ENCODE measurements around the gene SVOPL.
"Not testable (repeated sequence)": the region's sequence is repeated elsewhere in the genome, so short reads cannot be mapped to it uniquely, and the experiment has no call there.

Gene SVOPL

GRCh38 chr7:138726288-138726687, 25.1 kb upstream of the SVOPL start:
- DNase-seq (no peak), ATAC-seq (no peak)
- H3K27me3 Mint-ChIP-seq = no peaks in the 10 kb centered on the region
- no peaks in the 10 kb centered on the region for H3K36me3 Mint-ChIP-seq (ENCODE audit: low read depth)
- no peak overlapping the region for H3K27ac Mint-ChIP-seq
- no peaks in the 10 kb centered on the region for H3K4me1 Mint-ChIP-seq
- no peak overlapping the region for H3K4me3 Mint-ChIP-seq
- H3K9me3 Mint-ChIP-seq = no peaks in the 10 kb centered on the region

GRCh38 chr7:138720286-138720685, 19.1 kb upstream of the SVOPL start:
- Mint-ChIP-seq H3K9me3 (no peaks in the 10 kb centered on the region), H3K27me3 (peaks cover 15% of the 10 kb centered on the region), H3K27ac (no peak overlapping the region), H3K4me3 (no peak overlapping the region), H3K4me1 (peaks cover 7% of the 10 kb centered on the region), H3K36me3 (ENCODE audit: low read depth) (no peaks in the 10 kb centered on the region)
- ATAC-seq = no peak
- no peak for DNase-seq

- no peaks in the 10 kb centered on the region for H3K9me3 Mint-ChIP-seq
- H3K27me3 Mint-ChIP-seq = peaks cover 15% of the 10 kb centered on the region
- DNase-seq = no peak
- no peaks in the 10 kb centered on the region for H3K36me3 Mint-ChIP-seq (ENCODE audit: low read depth)
- no peak overlapping the region for H3K27ac Mint-ChIP-seq
- H3K4me3 Mint-ChIP-seq = no peak overlapping the region
- ATAC-seq = no peak
- peaks cover 10% of the 10 kb centered on the region for H3K4me1 Mint-ChIP-seq
Observed at GRCh38 chr7:138716889-138717288, 15.7 kb upstream of the SVOPL start.

GRCh38 chr7:138713191-138713590, 12.0 kb upstream of the SVOPL start:
- H3K27me3 Mint-ChIP-seq = peaks cover 9% of the 10 kb centered on the region
- H3K36me3 Mint-ChIP-seq (ENCODE audit: low read depth) = no peaks in the 10 kb centered on the region
- no peak overlapping the region for H3K27ac Mint-ChIP-seq
- H3K9me3 Mint-ChIP-seq = no peaks in the 10 kb centered on the region
- peaks cover 10% of the 10 kb centered on the region for H3K4me1 Mint-ChIP-seq
- ATAC-seq (no peak), DNase-seq (no peak)
- no peak overlapping the region for H3K4me3 Mint-ChIP-seq

GRCh38 chr7:138712652-138713051, 11.5 kb upstream of the SVOPL start:
- peaks cover 7% of the 10 kb centered on the region for H3K4me1 Mint-ChIP-seq
- DNase-seq = no peak
- H3K4me3 Mint-ChIP-seq = no peak overlapping the region
- peak; percentile 48 for ATAC-seq
- H3K9me3 Mint-ChIP-seq = no peaks in the 10 kb centered on the region
- no peak overlapping the region for H3K27ac Mint-ChIP-seq
- no peaks in the 10 kb centered on the region for H3K36me3 Mint-ChIP-seq (ENCODE audit: low read depth)
- peaks cover 4% of the 10 kb centered on the region for H3K27me3 Mint-ChIP-seq

GRCh38 chr7:138710536-138711385, 9.6 kb upstream of the SVOPL start:
- Mint-ChIP-seq H3K4me1 (peaks cover 2% of the 10 kb centered on the region), H3K36me3 (ENCODE audit: low read depth) (no peaks in the 10 kb centered on the region), H3K9me3 (no peaks in the 10 kb centered on the region), H3K27ac (no peak overlapping the region), H3K4me3 (no peak overlapping the region), H3K27me3 (no peaks in the 10 kb centered on the region)
- ATAC-seq (no peak), DNase-seq (no peak)

GRCh38 chr7:138705167-138705566, 4.0 kb upstream of the SVOPL start:
- no peaks in the 10 kb centered on the region for H3K9me3 Mint-ChIP-seq
- H3K27ac Mint-ChIP-seq = no peak overlapping the region
- no peaks in the 10 kb centered on the region for H3K4me1 Mint-ChIP-seq
- DNase-seq (no peak), ATAC-seq (no peak)
- H3K27me3 Mint-ChIP-seq = no peaks in the 10 kb centered on the region
- H3K36me3 Mint-ChIP-seq (ENCODE audit: low read depth) = no peaks in the 10 kb centered on the region
- H3K4me3 Mint-ChIP-seq = no peak overlapping the region

- no peaks in the 10 kb centered on the region for H3K36me3 Mint-ChIP-seq (ENCODE audit: low read depth)
- DNase-seq (no peak), ATAC-seq (no peak)
- peaks cover 2% of the 10 kb centered on the region for H3K27me3 Mint-ChIP-seq
- H3K4me3 Mint-ChIP-seq = no peak overlapping the region
- H3K27ac Mint-ChIP-seq = no peak overlapping the region
- no peaks in the 10 kb centered on the region for H3K4me1 Mint-ChIP-seq
- no peaks in the 10 kb centered on the region for H3K9me3 Mint-ChIP-seq
Observed at GRCh38 chr7:138701537-138701923, 368 bp upstream of the SVOPL start.

- ATAC-seq (no peak), DNase-seq (no peak)
- H3K4me3 Mint-ChIP-seq = no peak overlapping the region
- H3K9me3 Mint-ChIP-seq = peaks cover 3% of the 10 kb centered on the region
- no peaks in the 10 kb centered on the region for H3K4me1 Mint-ChIP-seq
- no peaks in the 10 kb centered on the region for H3K36me3 Mint-ChIP-seq (ENCODE audit: low read depth)
- no peak overlapping the region for H3K27ac Mint-ChIP-seq
- H3K27me3 Mint-ChIP-seq = peaks cover 2% of the 10 kb centered on the region
Observed at GRCh38 chr7:138699661-138700060, 1.5 kb downstream of the SVOPL start.

- Mint-ChIP-seq H3K4me1 (no peaks in the 10 kb centered on the region), H3K27ac (no peak overlapping the region), H3K9me3 (peaks cover 3% of the 10 kb centered on the region), H3K36me3 (ENCODE audit: low read depth) (no peaks in the 10 kb centered on the region), H3K27me3 (peaks cover 2% of the 10 kb centered on the region), H3K4me3 (no peak overlapping the region)
- ATAC-seq (no peak), DNase-seq (no peak)
Observed at GRCh38 chr7:138698281-138698680, 2.9 kb downstream of the SVOPL start.

GRCh38 chr7:138697535-138698182, 3.5 kb downstream of the SVOPL start:
- no peaks in the 10 kb centered on the region for H3K4me1 Mint-ChIP-seq
- DNase-seq = no peak
- H3K27me3 Mint-ChIP-seq = peaks cover 2% of the 10 kb centered on the region
- H3K9me3 Mint-ChIP-seq = peaks cover 3% of the 10 kb centered on the region
- H3K36me3 Mint-ChIP-seq (ENCODE audit: low read depth) = no peaks in the 10 kb centered on the region
- no peak overlapping the region for H3K27ac Mint-ChIP-seq
- H3K4me3 Mint-ChIP-seq = no peak overlapping the region
- no peak for ATAC-seq

GRCh38 chr7:138695776-138696175, 5.4 kb downstream of the SVOPL start:
- not testable (repeated sequence) for H3K36me3 Mint-ChIP-seq (ENCODE audit: low read depth); H3K4me3 Mint-ChIP-seq; DNase-seq; H3K27ac Mint-ChIP-seq; ATAC-seq; H3K4me1 Mint-ChIP-seq; H3K9me3 Mint-ChIP-seq; H3K27me3 Mint-ChIP-seq

GRCh38 chr7:138695106-138695505, 6.1 kb downstream of the SVOPL start:
- DNase-seq (no peak), ATAC-seq (no peak)
- peaks cover 2% of the 10 kb centered on the region for H3K27me3 Mint-ChIP-seq
- H3K4me1 Mint-ChIP-seq = no peaks in the 10 kb centered on the region
- peaks cover 3% of the 10 kb centered on the region for H3K9me3 Mint-ChIP-seq
- no peak overlapping the region for H3K4me3 Mint-ChIP-seq
- no peaks in the 10 kb centered on the region for H3K36me3 Mint-ChIP-seq (ENCODE audit: low read depth)
- no peak overlapping the region for H3K27ac Mint-ChIP-seq

GRCh38 chr7:138691178-138691577, 10.0 kb downstream of the SVOPL start:
- Mint-ChIP-seq H3K4me1 (no peaks in the 10 kb centered on the region), H3K27me3 (no peaks in the 10 kb centered on the region), H3K27ac (no peak overlapping the region), H3K4me3 (no peak overlapping the region), H3K36me3 (ENCODE audit: low read depth) (no peaks in the 10 kb centered on the region), H3K9me3 (peaks cover 3% of the 10 kb centered on the region)
- no peak for ATAC-seq
- no peak for DNase-seq

- Mint-ChIP-seq H3K4me1 (no peaks in the 10 kb centered on the region), H3K36me3 (ENCODE audit: low read depth) (no peaks in the 10 kb centered on the region)
Observed at GRCh38 chr7:138690495-138690894, 10.7 kb downstream of the SVOPL start.

More at GRCh38 chr7:138690495-138690894, 10.7 kb downstream of the SVOPL start:
- ATAC-seq (no peak), DNase-seq (no peak)
- no peak overlapping the region for H3K27ac Mint-ChIP-seq
- no peak overlapping the region for H3K4me3 Mint-ChIP-seq
- no peaks in the 10 kb centered on the region for H3K27me3 Mint-ChIP-seq
- peaks cover 3% of the 10 kb centered on the region for H3K9me3 Mint-ChIP-seq

All from activated naive CD8-positive, alpha-beta T cell treated with anti-CD3 and anti-CD28 coated beads, Interleukin-2, amount 50 U/mL, for 24 hours (primary cell).